Right lobe of liver (tissue), 6 donors: ENCODE data around the gene PET100. TPM values are rescaled to one million over a fixed set of nuclear protein-coding genes. Genes with fewer than 3 reads are reported as not detected.
A peak's percentile ranks its signal among the peaks of the same experiment; 100 is the strongest.

Experiments
- ATAC-seq, 4 donors: fragments of 200-7000 bp; cut with Tn5 transposase; one replicate each; pipeline ENCODE4 v1.9.1; 2020; ENCODE audit warnings: mild to moderate bottlenecking in 4 of 4, moderate library complexity in 4 of 4
- DNase-seq, 3 donors: peaks; one replicate each; pipeline ENCODE4 v3.0.0-alpha.2; 2020
- H3K27ac ChIP-seq, 3 donors: fragments of 200-600 bp; one replicate each; pipeline ENCODE4 v1.8.0; 2022
- H3K27me3 ChIP-seq, 2 donors: fragments of 200-600 bp; one replicate each; pipeline ENCODE4 v1.8.0; 2022
- H3K36me3 ChIP-seq, 4 donors: fragments of 200-600 bp; sonication (generic) in 1 of 4; one replicate each; pipeline versions ENCODE4 v1.5.1 to v1.8.0; 2017 to 2022; ENCODE audit warnings: control low read depth in 1 of 4
- H3K4me1 ChIP-seq, 4 donors: fragments of 200-600 bp; sonication (generic) in 1 of 4; one replicate each; pipeline versions ENCODE4 v1.5.1 to v1.8.0; 2017 to 2022; ENCODE audit warnings: control low read depth in 1 of 4
- H3K4me3 ChIP-seq, 3 donors: fragments of 200-600 bp; one replicate each; pipeline ENCODE4 v1.8.0; 2022
- H3K9me3 ChIP-seq, 4 donors: fragments of 200-600 bp; sonication (generic) in 1 of 4; one replicate each; pipeline versions ENCODE4 v1.5.1 to v1.8.0; 2017 to 2022; ENCODE audit warnings: control low read depth in 1 of 4
- CTCF ChIP-seq, 4 donors: fragments of 200-600 bp in 3 of 4; fragments of 450-650 bp in 1 of 4; IDR thresholded peaks; one replicate each; pipeline versions ENCODE4 v1.5.1 to v1.8.0; 2016 to 2022; ENCODE audit warnings: antibody characterized with exemption in 4 of 4, mild to moderate bottlenecking in 2 of 4
- POLR2A ChIP-seq: fragments of 450-650 bp; IDR thresholded peaks from one replicate; pipeline ENCODE4 v1.6.1; 2017; ENCODE audit warnings: antibody characterized with exemption, mild to moderate bottlenecking
- WGBS: methylation state at CpG from one replicate; pipeline ENCODE4 v1.1.6; 2018; ENCODE audit warnings: low coverage, low lambda C conversion rate; ENCODE audit not compliant: insufficient coverage; ENCODE audit errors: missing lambda C conversion rate; 5-methylcytosine and 5-hydroxymethylcytosine counted together
- intact Hi-C, 2 donors: fragments of 100-400 bp; cut with DNase I; formaldehyde crosslinking; loops; one replicate each; pipeline versions ENCODE4 v1.11.2 to v1.14.1; 2022
- total RNA-seq, 6 experiments: library from RNA; depleted of rRNA in 2 of 6; stranded (reverse); fragments of >200 nt in 2 of 6; fragmentation: NEBNext Ultra II Directional in 3 of 6; extraction: Animal tissue kit (Norgen Biotek cat#: 25700) in 3 of 6; gene quantifications; one replicate each; pipeline versions ENCODE4 v1.1.0 to v1.2.4, GENCODE V29; 2016 to 2023
- donor health status: DM: no; HTN: yes; CAD: no.
- donor health status: DM: no; HTN: no; CAD: no.
- donor health status: DM: no; HTN: no; CAD: no.
- donor health status: DM: no; HTN: yes; CAD: no.
- donor health status: DM: no; HTN: yes; CAD: no.

Gene PET100
- total RNA-seq, 6 experiments from 2014 or later: 6.8 to 83.9 (median 56.5) TPM

DNA sequence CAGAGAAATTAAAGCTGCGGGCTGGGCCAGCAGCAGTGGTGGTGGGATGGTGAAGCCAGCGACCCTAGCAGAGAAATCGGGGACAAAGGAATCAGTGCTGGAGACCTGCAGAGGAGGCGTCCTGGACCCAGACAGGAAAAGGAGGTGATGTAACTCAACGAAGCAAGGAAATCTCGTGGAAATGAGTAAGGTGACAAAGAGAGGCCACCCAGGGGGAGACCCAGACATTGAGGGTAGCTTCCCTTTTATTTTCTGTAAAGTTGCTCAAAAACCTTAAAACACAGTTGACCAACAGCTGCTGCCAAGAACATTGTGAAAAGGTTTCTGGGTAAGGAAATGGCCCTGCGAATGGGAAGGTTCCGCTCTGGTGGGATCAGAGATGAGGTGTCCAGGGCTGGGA is 26.0 kb downstream of the PET100 start:
- intact Hi-C loops: no loop called here
- 77% methylated on average over 6 of the region's 8 CpGs for WGBS
- no peak for ATAC-seq

GRCh38 chr19:7657131-7657751 is 27.6 kb downstream of the PET100 start:
- no peaks in the 10 kb centered on the region for H3K27me3 ChIP-seq
- H3K4me1 ChIP-seq: peaks cover 0 to 5% (median 2%) of the 10 kb centered on the region in 4 donors
- no peak overlapping the region for H3K27ac ChIP-seq
- TF ChIP-seq POLR2A (no peak), CTCF (IDR thresholded peaks at IDR 0.05) (no peak)
- ATAC-seq (peak; percentile 58 to 78 (median 68)), DNase-seq (no peak)
- H3K4me3 ChIP-seq: no peak overlapping the region
- intact Hi-C loops: no loop called here
- no peaks in the 10 kb centered on the region for H3K36me3 ChIP-seq
- no peaks in the 10 kb centered on the region for H3K9me3 ChIP-seq
- 21% methylated on average over 5 of the region's 14 CpGs for WGBS

More for the DNA sequence above, 26.0 kb downstream of the PET100 start:
- Histone ChIP-seq H3K9me3 (no peaks in the 10 kb centered on the region), H3K4me1 (peaks cover 0 to 9% (median 3%) of the 10 kb centered on the region in 4 donors), H3K36me3 (no peaks in the 10 kb centered on the region), H3K27ac (no peak overlapping the region), H3K27me3 (no peaks in the 10 kb centered on the region), H3K4me3 (no peak overlapping the region)
- no peak for DNase-seq
- TF ChIP-seq CTCF (IDR thresholded peaks at IDR 0.05): no peak
- no peak for TF ChIP-seq POLR2A

DNA sequence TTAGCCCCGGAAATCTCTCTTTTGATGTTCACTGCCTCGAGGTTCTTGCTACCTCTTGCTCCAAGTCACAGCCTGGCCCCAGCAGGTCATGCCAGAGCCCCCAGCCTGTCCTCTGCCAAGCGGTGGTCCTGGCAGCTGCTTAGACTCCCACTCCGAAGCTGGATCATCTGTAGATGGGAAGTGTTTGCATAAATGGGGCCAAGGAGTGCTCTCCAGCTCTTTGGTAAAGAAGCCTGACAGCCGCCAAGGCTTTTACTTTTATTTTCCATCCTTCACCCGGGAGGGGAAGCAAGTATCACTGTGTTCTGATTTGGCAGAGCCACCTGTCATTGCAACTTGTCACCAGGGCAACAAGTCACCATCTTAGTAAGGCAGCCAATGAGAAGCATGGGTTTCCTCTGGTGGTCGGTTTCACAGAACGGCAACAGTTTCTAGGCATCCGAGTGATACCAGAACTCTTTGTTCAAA is 28.7 kb downstream of the PET100 start:
- Histone ChIP-seq H3K9me3 (no peaks in the 10 kb centered on the region), H3K36me3 (no peaks in the 10 kb centered on the region), H3K4me3 (no peak overlapping the region), H3K4me1 (no peaks in the 10 kb centered on the region), H3K27me3 (no peaks in the 10 kb centered on the region), H3K27ac (no peak overlapping the region)
- TF ChIP-seq POLR2A (no peak), CTCF (IDR thresholded peaks at IDR 0.05) (no peak)
- ATAC-seq: peak in 1 of 4 donors; percentile 38
- no peak for DNase-seq
- 41% methylated on average over 7 of the region's 9 CpGs for WGBS
- intact Hi-C loops: no loop called here

GRCh38 chr19:7661744-7662538 is 32.3 kb downstream of the PET100 start:
- Histone ChIP-seq H3K36me3 (no peaks in the 10 kb centered on the region), H3K4me1 (no peaks in the 10 kb centered on the region), H3K27ac (no peak overlapping the region), H3K4me3 (no peak overlapping the region), H3K27me3 (no peaks in the 10 kb centered on the region), H3K9me3 (no peaks in the 10 kb centered on the region)
- intact Hi-C loops: no loop called here
- 65% methylated on average over 4 of the region's 8 CpGs for WGBS
- no peak for TF ChIP-seq CTCF (IDR thresholded peaks at IDR 0.05)
- no peak for TF ChIP-seq POLR2A
- DNase-seq: no peak
- ATAC-seq: no peak
